Bone marrow (tissue), 2 donors: ENCODE measurements around the gene MCF2.
A peak's percentile ranks its signal among the peaks of the same experiment; 100 is the strongest.

ENCODE experiments used
- DNase-seq, 2 donors: peaks; one replicate each; lab custom pipeline; 2025; lab: John Stamatoyannopoulos, UW

MCF2 gene

GRCh38 chrX:139600105-139600504 is 107.9 kb downstream of the MCF2 start:
- no peak for DNase-seq

GRCh38 chrX:139596068-139596467 is 111.9 kb downstream of the MCF2 start:
- DNase-seq: no peak

GRCh38 chrX:139585613-139586012 is 122.4 kb downstream of the MCF2 start:
- no peak for DNase-seq

- no peak for DNase-seq
These were observed 126.9 kb downstream of the MCF2 start for GRCh38 chrX:139581068-139581467.

GRCh38 chrX:139566981-139567380 is 141.0 kb downstream of the MCF2 start:
- DNase-seq: no peak

- DNase-seq: no peak
These were observed 144.7 kb downstream of the MCF2 start for GRCh38 chrX:139563251-139563650.

GRCh38 chrX:139560221-139560620 is 147.7 kb downstream of the MCF2 start:
- no peak for DNase-seq

GRCh38 chrX:139559383-139560042 is 148.5 kb downstream of the MCF2 start:
- peak in 1 of 2 donors; percentile 28 for DNase-seq

- DNase-seq: no peak
These were observed 152.8 kb downstream of the MCF2 start for GRCh38 chrX:139554991-139555675.

GRCh38 chrX:139554376-139554775 is 153.6 kb downstream of the MCF2 start:
- no peak for DNase-seq

GRCh38 chrX:139544591-139544990 is 163.4 kb downstream of the MCF2 start:
- DNase-seq: no peak

GRCh38 chrX:139543920-139544319 is 164.0 kb downstream of the MCF2 start:
- no peak for DNase-seq

- DNase-seq: no peak
These were observed 165.3 kb downstream of the MCF2 start for GRCh38 chrX:139542652-139543051.

- DNase-seq: no peak
These were observed 168.8 kb downstream of the MCF2 start for GRCh38 chrX:139538907-139539790.

GRCh38 chrX:139533444-139533843 is 174.5 kb downstream of the MCF2 start:
- DNase-seq: no peak

- DNase-seq: no peak
These were observed 175.1 kb downstream of the MCF2 start for GRCh38 chrX:139532834-139533233.
